22Rv1 (cell line): ENCODE results near the gene FUNDC1.

Experiments used
- CTCF ChIP-seq: fragments of 450-650 bp; IDR thresholded peaks from 2 replicates; pipeline ENCODE4 v1.5.1; 2017; ENCODE audit warnings: mild to moderate bottlenecking
- ZFX ChIP-seq: fragments of 450-650 bp; IDR thresholded peaks from 2 replicates; pipeline ENCODE4 v1.6.1; 2017; ENCODE audit warnings: antibody characterized with exemption, borderline replicate concordance

- TF ChIP-seq CTCF (no peak), ZFX (no peak)
Observed at GRCh38 chrX:44514272-44514671, 28.4 kb downstream of the FUNDC1 start.
